Right ventricle myocardium superior (tissue), 1 donor: ENCODE results near the gene NT5C3B. TPM values are rescaled to one million over a fixed set of nuclear protein-coding genes. Genes with fewer than 3 reads are reported as not detected.

Source experiments
- total RNA-seq: library from RNA; stranded (reverse); fragmentation: NEBNext Ultra II Directional; extraction: Animal tissue kit (Norgen Biotek cat#: 25700); gene quantifications from one replicate; pipeline ENCODE4 v1.2.1, GENCODE V29; 2021
- donor health status: DM: no; HTN: yes; CAD: no; lungs with severe emphysema.

The NT5C3B gene
- total RNA-seq, 1 donor from 2014 or later: 14.7 TPM

Other genes starting within 250 kb of the NT5C3B start
- not detected for gene KRT14, start 249.3 kb downstream of the NT5C3B start, total RNA-seq
- not detected for gene KRT16, start 223.5 kb downstream of the NT5C3B start, total RNA-seq
- not detected for gene KRT17, start 211.7 kb downstream of the NT5C3B start, total RNA-seq
- gene EIF1, start 147.3 kb downstream of the NT5C3B start, total RNA-seq: 1,143 TPM
- gene GAST, start 123.9 kb downstream of the NT5C3B start, total RNA-seq: not detected
- gene HAP1, start 101.6 kb downstream of the NT5C3B start, total RNA-seq: not detected
- 195 TPM for gene JUP, start 49.5 kb downstream of the NT5C3B start, total RNA-seq
- 6.7 TPM for gene P3H4, start 24.3 kb downstream of the NT5C3B start, total RNA-seq
- 10.6 TPM for gene FKBP10, start 23.2 kb downstream of the NT5C3B start, total RNA-seq
- gene KLHL10, start 1.6 kb upstream of the NT5C3B start, total RNA-seq: not detected
- 3.0 TPM for gene KLHL11, start 29.2 kb upstream of the NT5C3B start, total RNA-seq
- gene ACLY, start 82.7 kb upstream of the NT5C3B start, total RNA-seq: 24.0 TPM
- gene ODAD4, start 94.4 kb upstream of the NT5C3B start, total RNA-seq: 0.75 TPM
- 23.0 TPM for gene CNP, start 130.6 kb upstream of the NT5C3B start, total RNA-seq
- 81.2 TPM for gene DNAJC7, start 181.2 kb upstream of the NT5C3B start, total RNA-seq
- gene NKIRAS2, start 183.9 kb upstream of the NT5C3B start, total RNA-seq: 43.8 TPM
- 0.59 TPM for gene C17orf113, start 214.4 kb upstream of the NT5C3B start, total RNA-seq